ENCODE results near the gene HSD11B1. TPM values are rescaled to one million over a fixed set of nuclear protein-coding genes. Genes with fewer than 3 reads are reported as not detected.

HSD11B1 gene
- total RNA-seq, 1 experiment from 2014 or later, result not detected

DNA sequence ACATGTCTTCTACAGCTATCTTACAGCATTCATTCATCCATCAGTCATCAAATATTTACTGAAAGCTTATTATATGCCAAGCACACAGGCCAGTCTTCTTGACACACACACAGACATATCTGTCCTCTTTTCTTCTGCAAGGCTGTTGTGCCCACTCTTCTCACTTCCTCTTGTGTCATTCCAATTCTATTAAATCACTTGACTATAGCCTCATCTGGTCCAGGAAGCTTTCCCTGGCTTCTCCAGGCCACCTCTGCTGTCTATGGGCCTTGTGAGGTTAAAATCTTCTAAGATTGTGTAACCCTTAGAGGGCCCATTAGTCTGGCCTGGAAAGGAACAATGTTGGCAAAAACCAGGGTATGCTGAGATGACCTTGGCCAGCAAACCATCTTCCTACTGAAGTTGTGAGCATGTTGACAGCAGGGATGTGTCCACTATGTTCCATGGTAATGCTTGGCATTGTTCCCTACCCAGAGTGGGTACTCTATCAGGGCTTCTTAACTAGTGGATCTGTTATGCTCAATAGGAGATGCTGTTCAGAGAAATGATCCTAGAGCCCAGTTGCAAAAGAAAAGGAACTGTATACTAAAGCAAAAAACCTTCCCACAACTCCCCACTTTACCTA, 56.5 kb downstream of the HSD11B1 start (continued):
- TF ChIP-seq, protein P1, sequence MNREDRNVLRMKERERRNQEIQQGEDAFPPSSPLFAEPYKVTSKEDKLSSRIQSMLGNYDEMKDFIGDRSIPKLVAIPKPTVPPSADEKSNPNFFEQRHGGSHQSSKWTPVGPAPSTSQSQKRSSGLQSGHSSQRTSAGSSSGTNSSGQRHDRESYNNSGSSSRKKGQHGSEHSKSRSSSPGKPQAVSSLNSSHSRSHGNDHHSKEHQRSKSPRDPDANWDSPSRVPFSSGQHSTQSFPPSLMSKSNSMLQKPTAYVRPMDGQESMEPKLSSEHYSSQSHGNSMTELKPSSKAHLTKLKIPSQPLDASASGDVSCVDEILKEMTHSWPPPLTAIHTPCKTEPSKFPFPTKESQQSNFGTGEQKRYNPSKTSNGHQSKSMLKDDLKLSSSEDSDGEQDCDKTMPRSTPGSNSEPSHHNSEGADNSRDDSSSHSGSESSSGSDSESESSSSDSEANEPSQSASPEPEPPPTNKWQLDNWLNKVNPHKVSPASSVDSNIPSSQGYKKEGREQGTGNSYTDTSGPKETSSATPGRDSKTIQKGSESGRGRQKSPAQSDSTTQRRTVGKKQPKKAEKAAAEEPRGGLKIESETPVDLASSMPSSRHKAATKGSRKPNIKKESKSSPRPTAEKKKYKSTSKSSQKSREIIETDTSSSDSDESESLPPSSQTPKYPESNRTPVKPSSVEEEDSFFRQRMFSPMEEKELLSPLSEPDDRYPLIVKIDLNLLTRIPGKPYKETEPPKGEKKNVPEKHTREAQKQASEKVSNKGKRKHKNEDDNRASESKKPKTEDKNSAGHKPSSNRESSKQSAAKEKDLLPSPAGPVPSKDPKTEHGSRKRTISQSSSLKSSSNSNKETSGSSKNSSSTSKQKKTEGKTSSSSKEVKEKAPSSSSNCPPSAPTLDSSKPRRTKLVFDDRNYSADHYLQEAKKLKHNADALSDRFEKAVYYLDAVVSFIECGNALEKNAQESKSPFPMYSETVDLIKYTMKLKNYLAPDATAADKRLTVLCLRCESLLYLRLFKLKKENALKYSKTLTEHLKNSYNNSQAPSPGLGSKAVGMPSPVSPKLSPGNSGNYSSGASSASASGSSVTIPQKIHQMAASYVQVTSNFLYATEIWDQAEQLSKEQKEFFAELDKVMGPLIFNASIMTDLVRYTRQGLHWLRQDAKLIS (CRISPR knock-in tag; IDR thresholded peaks at IDR 0.05; ENCODE audit: borderline replicate concordance), result no peak
- TF ChIP-seq, protein P2, sequence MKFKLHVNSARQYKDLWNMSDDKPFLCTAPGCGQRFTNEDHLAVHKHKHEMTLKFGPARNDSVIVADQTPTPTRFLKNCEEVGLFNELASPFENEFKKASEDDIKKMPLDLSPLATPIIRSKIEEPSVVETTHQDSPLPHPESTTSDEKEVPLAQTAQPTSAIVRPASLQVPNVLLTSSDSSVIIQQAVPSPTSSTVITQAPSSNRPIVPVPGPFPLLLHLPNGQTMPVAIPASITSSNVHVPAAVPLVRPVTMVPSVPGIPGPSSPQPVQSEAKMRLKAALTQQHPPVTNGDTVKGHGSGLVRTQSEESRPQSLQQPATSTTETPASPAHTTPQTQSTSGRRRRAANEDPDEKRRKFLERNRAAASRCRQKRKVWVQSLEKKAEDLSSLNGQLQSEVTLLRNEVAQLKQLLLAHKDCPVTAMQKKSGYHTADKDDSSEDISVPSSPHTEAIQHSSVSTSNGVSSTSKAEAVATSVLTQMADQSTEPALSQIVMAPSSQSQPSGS (CRISPR knock-in tag; IDR thresholded peaks at IDR 0.05; ENCODE audit: borderline replicate concordance, low read depth), result no peak
- TF ChIP-seq TP53 (CRISPR knock-in tag; IDR thresholded peaks at IDR 0.05), result no peak
- TF ChIP-seq, protein P3, sequence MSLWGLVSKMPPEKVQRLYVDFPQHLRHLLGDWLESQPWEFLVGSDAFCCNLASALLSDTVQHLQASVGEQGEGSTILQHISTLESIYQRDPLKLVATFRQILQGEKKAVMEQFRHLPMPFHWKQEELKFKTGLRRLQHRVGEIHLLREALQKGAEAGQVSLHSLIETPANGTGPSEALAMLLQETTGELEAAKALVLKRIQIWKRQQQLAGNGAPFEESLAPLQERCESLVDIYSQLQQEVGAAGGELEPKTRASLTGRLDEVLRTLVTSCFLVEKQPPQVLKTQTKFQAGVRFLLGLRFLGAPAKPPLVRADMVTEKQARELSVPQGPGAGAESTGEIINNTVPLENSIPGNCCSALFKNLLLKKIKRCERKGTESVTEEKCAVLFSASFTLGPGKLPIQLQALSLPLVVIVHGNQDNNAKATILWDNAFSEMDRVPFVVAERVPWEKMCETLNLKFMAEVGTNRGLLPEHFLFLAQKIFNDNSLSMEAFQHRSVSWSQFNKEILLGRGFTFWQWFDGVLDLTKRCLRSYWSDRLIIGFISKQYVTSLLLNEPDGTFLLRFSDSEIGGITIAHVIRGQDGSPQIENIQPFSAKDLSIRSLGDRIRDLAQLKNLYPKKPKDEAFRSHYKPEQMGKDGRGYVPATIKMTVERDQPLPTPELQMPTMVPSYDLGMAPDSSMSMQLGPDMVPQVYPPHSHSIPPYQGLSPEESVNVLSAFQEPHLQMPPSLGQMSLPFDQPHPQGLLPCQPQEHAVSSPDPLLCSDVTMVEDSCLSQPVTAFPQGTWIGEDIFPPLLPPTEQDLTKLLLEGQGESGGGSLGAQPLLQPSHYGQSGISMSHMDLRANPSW (CRISPR knock-in tag; conservative IDR thresholded peaks at IDR 0.05; ENCODE audit: low read depth), result no peak

DNA sequence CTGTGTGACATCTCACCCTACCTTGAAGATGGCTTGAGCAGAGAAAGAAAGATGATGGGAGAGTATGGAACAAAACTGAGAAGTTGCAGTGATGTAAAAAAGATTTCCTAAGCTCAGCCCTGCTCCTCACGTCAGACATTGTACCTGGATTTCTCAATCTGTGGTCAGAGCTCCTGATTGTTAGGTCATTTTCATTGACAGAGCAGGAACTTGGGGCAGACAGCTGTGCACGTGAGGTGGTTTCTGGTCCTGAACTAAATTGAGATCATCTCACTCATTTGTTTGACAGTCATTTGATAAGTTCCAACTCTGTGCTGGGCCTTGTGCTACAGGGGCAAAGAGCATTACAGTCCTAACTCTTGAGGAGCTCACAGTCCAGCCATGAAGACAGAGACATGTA, 61.4 kb downstream of the HSD11B1 start:
- DNase-seq (ENCODE audit: low spot score), result no peak
- ATAC-seq, result no peak
- Mint-ChIP-seq H3K36me3 (no peaks in the 10 kb centered on the region), H3K27me3 (ENCODE audit: low read depth) (peaks cover 11% of the 10 kb centered on the region; the same call in 1 of the 2 replicates), H3K9me3 (no peaks in the 10 kb centered on the region), H3K4me1 (peaks cover 10% of the 10 kb centered on the region), H3K27ac (no peak overlapping the region), H3K4me3 (no peak overlapping the region)
- POLR2A ChIA-PET, result no interaction called here
- CTCF ChIA-PET, result interaction anchor here (1.6 kb wide), 1 partner anchor 18 kb away, joined by 4 read pairs; no protein-coding TSS in a partner anchor
- TF ChIP-seq, protein P4, sequence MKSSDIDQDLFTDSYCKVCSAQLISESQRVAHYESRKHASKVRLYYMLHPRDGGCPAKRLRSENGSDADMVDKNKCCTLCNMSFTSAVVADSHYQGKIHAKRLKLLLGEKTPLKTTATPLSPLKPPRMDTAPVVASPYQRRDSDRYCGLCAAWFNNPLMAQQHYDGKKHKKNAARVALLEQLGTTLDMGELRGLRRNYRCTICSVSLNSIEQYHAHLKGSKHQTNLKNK (CRISPR knock-in tag; IDR thresholded peaks at IDR 0.05), result no peak
- no peak for TF ChIP-seq SMAD4 (CRISPR knock-in tag; IDR thresholded peaks at IDR 0.05)
- no peak for TF ChIP-seq CREM (CRISPR knock-in tag; IDR thresholded peaks at IDR 0.05)
- TF ChIP-seq, protein P5, sequence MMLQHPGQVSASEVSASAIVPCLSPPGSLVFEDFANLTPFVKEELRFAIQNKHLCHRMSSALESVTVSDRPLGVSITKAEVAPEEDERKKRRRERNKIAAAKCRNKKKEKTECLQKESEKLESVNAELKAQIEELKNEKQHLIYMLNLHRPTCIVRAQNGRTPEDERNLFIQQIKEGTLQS (CRISPR knock-in tag; conservative IDR thresholded peaks at IDR 0.05), result no peak
- no peak for TF ChIP-seq CREB1 (CRISPR knock-in tag; IDR thresholded peaks at IDR 0.05)
- no peak for TF ChIP-seq ZNF121 (CRISPR knock-in tag; IDR thresholded peaks at IDR 0.05)
- no peak for TF ChIP-seq FOXK1 (CRISPR knock-in tag; IDR thresholded peaks at IDR 0.05)
- TF ChIP-seq SMAD3 (CRISPR knock-in tag; IDR thresholded peaks at IDR 0.05; ENCODE audit: borderline replicate concordance), result no peak
- TF ChIP-seq, protein P6, sequence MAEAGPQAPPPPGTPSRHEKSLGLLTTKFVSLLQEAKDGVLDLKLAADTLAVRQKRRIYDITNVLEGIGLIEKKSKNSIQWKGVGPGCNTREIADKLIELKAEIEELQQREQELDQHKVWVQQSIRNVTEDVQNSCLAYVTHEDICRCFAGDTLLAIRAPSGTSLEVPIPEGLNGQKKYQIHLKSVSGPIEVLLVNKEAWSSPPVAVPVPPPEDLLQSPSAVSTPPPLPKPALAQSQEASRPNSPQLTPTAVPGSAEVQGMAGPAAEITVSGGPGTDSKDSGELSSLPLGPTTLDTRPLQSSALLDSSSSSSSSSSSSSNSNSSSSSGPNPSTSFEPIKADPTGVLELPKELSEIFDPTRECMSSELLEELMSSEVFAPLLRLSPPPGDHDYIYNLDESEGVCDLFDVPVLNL (CRISPR knock-in tag; IDR thresholded peaks at IDR 0.05; ENCODE audit: borderline replicate concordance, low read depth), result no peak
- TF ChIP-seq, protein P7, sequence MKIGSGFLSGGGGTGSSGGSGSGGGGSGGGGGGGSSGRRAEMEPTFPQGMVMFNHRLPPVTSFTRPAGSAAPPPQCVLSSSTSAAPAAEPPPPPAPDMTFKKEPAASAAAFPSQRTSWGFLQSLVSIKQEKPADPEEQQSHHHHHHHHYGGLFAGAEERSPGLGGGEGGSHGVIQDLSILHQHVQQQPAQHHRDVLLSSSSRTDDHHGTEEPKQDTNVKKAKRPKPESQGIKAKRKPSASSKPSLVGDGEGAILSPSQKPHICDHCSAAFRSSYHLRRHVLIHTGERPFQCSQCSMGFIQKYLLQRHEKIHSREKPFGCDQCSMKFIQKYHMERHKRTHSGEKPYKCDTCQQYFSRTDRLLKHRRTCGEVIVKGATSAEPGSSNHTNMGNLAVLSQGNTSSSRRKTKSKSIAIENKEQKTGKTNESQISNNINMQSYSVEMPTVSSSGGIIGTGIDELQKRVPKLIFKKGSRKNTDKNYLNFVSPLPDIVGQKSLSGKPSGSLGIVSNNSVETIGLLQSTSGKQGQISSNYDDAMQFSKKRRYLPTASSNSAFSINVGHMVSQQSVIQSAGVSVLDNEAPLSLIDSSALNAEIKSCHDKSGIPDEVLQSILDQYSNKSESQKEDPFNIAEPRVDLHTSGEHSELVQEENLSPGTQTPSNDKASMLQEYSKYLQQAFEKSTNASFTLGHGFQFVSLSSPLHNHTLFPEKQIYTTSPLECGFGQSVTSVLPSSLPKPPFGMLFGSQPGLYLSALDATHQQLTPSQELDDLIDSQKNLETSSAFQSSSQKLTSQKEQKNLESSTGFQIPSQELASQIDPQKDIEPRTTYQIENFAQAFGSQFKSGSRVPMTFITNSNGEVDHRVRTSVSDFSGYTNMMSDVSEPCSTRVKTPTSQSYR (CRISPR knock-in tag; IDR thresholded peaks at IDR 0.05), result no peak
- TF ChIP-seq NR1H2 (CRISPR knock-in tag; IDR thresholded peaks at IDR 0.05), result no peak
- no peak for TF ChIP-seq NFYB (CRISPR knock-in tag; conservative IDR thresholded peaks at IDR 0.05; ENCODE audit: low read depth)
- TF ChIP-seq ZBTB21 (CRISPR knock-in tag; IDR thresholded peaks at IDR 0.05; ENCODE audit: borderline replicate concordance), result no peak
- TF ChIP-seq, protein P8, sequence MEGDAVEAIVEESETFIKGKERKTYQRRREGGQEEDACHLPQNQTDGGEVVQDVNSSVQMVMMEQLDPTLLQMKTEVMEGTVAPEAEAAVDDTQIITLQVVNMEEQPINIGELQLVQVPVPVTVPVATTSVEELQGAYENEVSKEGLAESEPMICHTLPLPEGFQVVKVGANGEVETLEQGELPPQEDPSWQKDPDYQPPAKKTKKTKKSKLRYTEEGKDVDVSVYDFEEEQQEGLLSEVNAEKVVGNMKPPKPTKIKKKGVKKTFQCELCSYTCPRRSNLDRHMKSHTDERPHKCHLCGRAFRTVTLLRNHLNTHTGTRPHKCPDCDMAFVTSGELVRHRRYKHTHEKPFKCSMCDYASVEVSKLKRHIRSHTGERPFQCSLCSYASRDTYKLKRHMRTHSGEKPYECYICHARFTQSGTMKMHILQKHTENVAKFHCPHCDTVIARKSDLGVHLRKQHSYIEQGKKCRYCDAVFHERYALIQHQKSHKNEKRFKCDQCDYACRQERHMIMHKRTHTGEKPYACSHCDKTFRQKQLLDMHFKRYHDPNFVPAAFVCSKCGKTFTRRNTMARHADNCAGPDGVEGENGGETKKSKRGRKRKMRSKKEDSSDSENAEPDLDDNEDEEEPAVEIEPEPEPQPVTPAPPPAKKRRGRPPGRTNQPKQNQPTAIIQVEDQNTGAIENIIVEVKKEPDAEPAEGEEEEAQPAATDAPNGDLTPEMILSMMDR (IDR thresholded peaks at IDR 0.05), result no peak
